Uterus (tissue), 2 donors: Measurements from ENCODE around the gene SIGLEC15.
"Not testable (repeated sequence)": the region's sequence is repeated elsewhere in the genome, so short reads cannot be mapped to it uniquely, and the experiment has no call there.

Experiments
- CTCF ChIP-seq, 4 experiments: fragments of 200-600 bp in 2 of 4; fragments of 450-650 bp in 2 of 4; sonication (generic) in 2 of 4; IDR thresholded peaks; one replicate each; pipeline ENCODE4 v1.5.1; 2016 to 2019; ENCODE audit warnings: antibody characterized with exemption in 4 of 4, mild to moderate bottlenecking in 2 of 4, moderate library complexity in 1 of 4
- POLR2A ChIP-seq, 2 donors: fragments of 450-650 bp; IDR thresholded peaks; one replicate each; pipeline ENCODE4 v1.6.1; 2016; ENCODE audit warnings: antibody characterized with exemption in 2 of 2, mild to moderate bottlenecking in 1 of 2, moderate library complexity in 1 of 2

DNA sequence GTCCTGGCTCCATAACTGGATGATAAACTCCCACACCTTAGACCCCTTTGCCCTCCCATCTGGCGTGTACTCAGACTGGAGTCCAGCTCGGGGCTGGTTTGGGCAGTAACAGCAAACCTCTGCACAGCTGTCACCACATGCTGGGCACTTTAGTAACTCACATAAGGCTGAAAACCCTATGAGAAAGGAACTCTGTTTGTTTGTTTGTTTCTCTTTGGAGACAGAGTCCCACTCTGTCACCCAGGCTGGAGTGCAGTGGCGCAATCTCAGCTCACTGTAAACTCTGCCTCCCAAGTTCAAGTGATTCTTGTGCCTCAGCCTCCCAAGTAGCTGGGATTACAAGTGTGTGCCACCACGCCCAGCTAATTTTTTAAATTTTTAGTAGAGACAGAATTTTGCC is 1.2 kb downstream of the SIGLEC15 start:
- not testable (repeated sequence) for TF ChIP-seq CTCF, POLR2A (IDR thresholded peaks at IDR 0.05)
